Activated CD8-positive, alpha-beta T cell treated with anti-CD3 and anti-CD28 coated beads, Interleukin-2, amount 10 ng/mL, durations not matched to agents 7 days and 5 days (primary cell): ENCODE data around the gene GOLGA6A. TPM values are rescaled to one million over a fixed set of nuclear protein-coding genes. Genes with fewer than 3 reads are reported as not detected.
"Not testable (repeated sequence)": the region's sequence is repeated elsewhere in the genome, so short reads cannot be mapped to it uniquely, and the experiment has no call there.

Experiments used
- ATAC-seq: fragments of 150-1000 bp; cut with Tn5 transposase; one replicate; pipeline ENCODE4 v1.10.0; 2021; ENCODE audit warnings: moderate library complexity
- CTCF ChIA-PET: fragments of 350-600 bp; sonication (Branson Sonifier 250); formaldehyde crosslinking; loops from one replicate; lab custom pipeline; 2021; ENCODE audit warnings: antibody characterized with exemption; lab: Charles Lee
- POLR2A ChIA-PET: fragments of 350-600 bp; sonication (Branson Sonifier 250); formaldehyde crosslinking; loops from one replicate; lab custom pipeline; 2021; ENCODE audit warnings: antibody characterized with exemption; lab: Charles Lee
- DNase-seq: peaks from one replicate; pipeline ENCODE4 v3.0.0-alpha.2; 2020
- H3K27ac Mint-ChIP-seq: one replicate; pipeline ENCODE4 v1.8.0; 2021; ENCODE audit warnings: mild to moderate bottlenecking, mixed read lengths
- H3K27me3 Mint-ChIP-seq: one replicate; pipeline ENCODE4 v1.8.0; 2021; ENCODE audit warnings: low read depth, mixed read lengths
- H3K36me3 Mint-ChIP-seq: one replicate; pipeline ENCODE4 v1.8.0; 2021; ENCODE audit warnings: low read depth, mixed read lengths
- H3K4me1 Mint-ChIP-seq: one replicate; pipeline ENCODE4 v1.8.0; 2021; ENCODE audit warnings: low read depth, mixed read lengths
- H3K4me3 Mint-ChIP-seq: one replicate; pipeline ENCODE4 v1.8.0; 2021; ENCODE audit warnings: mild to moderate bottlenecking, mixed read lengths
- H3K9me3 Mint-ChIP-seq: one replicate; pipeline ENCODE4 v1.8.0; 2022; ENCODE audit warnings: mixed read lengths; ENCODE audit not compliant: insufficient read depth
- total RNA-seq, 2 experiments: library from RNA; stranded (reverse); gene quantifications; one replicate each; pipeline ENCODE4 v1.2.3, GENCODE V29; 2021

The GOLGA6A gene
- total RNA-seq, 2 experiments from 2014 or later: not detected

GRCh38 chr15:74062671-74063070, 19.7 kb downstream of the GOLGA6A start:
- Mint-ChIP-seq H3K36me3 (peaks cover 7% of the 10 kb centered on the region), H3K4me1 (peaks cover 26% of the 10 kb centered on the region), H3K27ac (no peak overlapping the region), H3K9me3 (no peaks in the 10 kb centered on the region), H3K27me3 (peaks cover 7% of the 10 kb centered on the region), H3K4me3 (no peak overlapping the region)
- DNase-seq: no peak
- ATAC-seq: no peak
- CTCF ChIA-PET: no interaction called here
- POLR2A ChIA-PET: no interaction called here

- Mint-ChIP-seq H3K9me3 (no peaks in the 10 kb centered on the region), H3K4me3 (no peak overlapping the region), H3K4me1 (peaks cover 26% of the 10 kb centered on the region), H3K36me3 (peaks cover 7% of the 10 kb centered on the region), H3K27ac (no peak overlapping the region), H3K27me3 (peaks cover 7% of the 10 kb centered on the region)
- ATAC-seq: no peak
- DNase-seq: no peak
- ChIA-PET CTCF (no interaction called here), POLR2A (no interaction called here)
These were observed 20.1 kb downstream of the GOLGA6A start for GRCh38 chr15:74062236-74062635.

GRCh38 chr15:74060251-74060650, 22.1 kb downstream of the GOLGA6A start:
- peaks cover 26% of the 10 kb centered on the region for H3K4me1 Mint-ChIP-seq
- H3K4me3 Mint-ChIP-seq: no peak overlapping the region
- ChIA-PET CTCF (interaction anchor here (1.5 kb wide), 1 partner anchor 247 kb away, joined by 3 read pairs; no protein-coding TSS in a partner anchor), POLR2A (no interaction called here)
- peaks cover 8% of the 10 kb centered on the region for H3K27me3 Mint-ChIP-seq
- peaks cover 7% of the 10 kb centered on the region for H3K36me3 Mint-ChIP-seq
- peak overlapping the region; percentile 63 for H3K27ac Mint-ChIP-seq
- no peak for ATAC-seq
- H3K9me3 Mint-ChIP-seq: no peaks in the 10 kb centered on the region
- no peak for DNase-seq

GRCh38 chr15:74059050-74059833, 23.1 kb downstream of the GOLGA6A start:
- ATAC-seq, H3K36me3 Mint-ChIP-seq, H3K27ac Mint-ChIP-seq, H3K27me3 Mint-ChIP-seq, POLR2A ChIA-PET, H3K9me3 Mint-ChIP-seq, H3K4me3 Mint-ChIP-seq, DNase-seq: not testable (repeated sequence)
- peaks cover 29% of the 10 kb centered on the region for H3K4me1 Mint-ChIP-seq
- CTCF ChIA-PET: interaction anchor here (1.0 to 1.5 kb wide), 4 partner anchors 11 to 248 kb away, joined by 3 to 5 read pairs (median 4); no protein-coding TSS in a partner anchor

DNA sequence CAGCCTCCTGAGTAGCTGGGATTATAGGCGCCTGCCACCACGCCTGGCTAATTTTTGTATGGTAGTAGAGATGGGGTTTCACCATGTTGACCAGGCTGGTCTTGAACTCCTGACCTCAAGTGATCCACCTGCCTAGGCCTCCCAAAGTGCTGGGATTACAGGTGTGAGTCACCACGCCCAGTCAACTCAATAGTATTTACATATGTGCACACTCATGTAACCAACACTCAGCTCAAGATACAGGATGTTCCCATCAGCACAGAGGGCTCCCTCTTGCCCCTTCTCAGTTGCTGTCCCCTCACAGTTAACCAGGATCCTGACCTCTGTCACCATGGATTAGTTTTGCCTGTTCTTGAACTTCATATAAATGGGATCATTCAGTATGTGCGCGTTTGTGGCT, 26.0 kb downstream of the GOLGA6A start:
- ChIA-PET POLR2A (interaction anchor here (1.0 kb wide), 1 partner anchor 8 kb away, joined by 3 read pairs; no protein-coding TSS in a partner anchor), CTCF (interaction anchor here (1.0 to 1.8 kb wide), 3 partner anchors 9 to 262 kb away, joined by 3 to 6 read pairs (median 5); no protein-coding TSS in a partner anchor)
- H3K9me3 Mint-ChIP-seq, H3K36me3 Mint-ChIP-seq, H3K27me3 Mint-ChIP-seq, ATAC-seq, H3K27ac Mint-ChIP-seq, DNase-seq, H3K4me3 Mint-ChIP-seq: not testable (repeated sequence)
- peaks cover 31% of the 10 kb centered on the region for H3K4me1 Mint-ChIP-seq

- no peak overlapping the region for H3K27ac Mint-ChIP-seq
- ATAC-seq (no peak), DNase-seq (no peak)
- POLR2A ChIA-PET: no interaction called here
- peaks cover 27% of the 10 kb centered on the region for H3K4me1 Mint-ChIP-seq
- CTCF ChIA-PET: interaction anchor here (1.7 to 1.8 kb wide), 2 partner anchors 9 to 83 kb away, joined by 5 to 6 read pairs; no protein-coding TSS in a partner anchor
- no peaks in the 10 kb centered on the region for H3K9me3 Mint-ChIP-seq
- H3K36me3 Mint-ChIP-seq: peaks cover 7% of the 10 kb centered on the region
- H3K4me3 Mint-ChIP-seq: no peak overlapping the region
- H3K27me3 Mint-ChIP-seq: peaks cover 6% of the 10 kb centered on the region
These were observed 26.5 kb downstream of the GOLGA6A start for GRCh38 chr15:74055804-74056203.

GRCh38 chr15:74053941-74054529, 28.3 kb downstream of the GOLGA6A start:
- DNase-seq (peak; percentile 84), ATAC-seq (peak; percentile 98)
- ChIA-PET POLR2A (interaction anchor here (0.6 to 0.7 kb wide), 2 partner anchors 27 to 1574 kb away, joined by 3 to 8 read pairs; no protein-coding TSS in a partner anchor), CTCF (interaction anchor here (0.6 to 17.4 kb wide), 17 partner anchors 10 to 395 kb away, joined by 3 to 177 read pairs (median 4); no protein-coding TSS in a partner anchor)
- H3K27me3 Mint-ChIP-seq: peaks cover 8% of the 10 kb centered on the region
- peak overlapping the region; percentile 20 for H3K27ac Mint-ChIP-seq
- H3K36me3 Mint-ChIP-seq: peaks cover 4% of the 10 kb centered on the region
- H3K9me3 Mint-ChIP-seq: no peaks in the 10 kb centered on the region
- H3K4me3 Mint-ChIP-seq: no peak overlapping the region
- H3K4me1 Mint-ChIP-seq: peaks cover 12% of the 10 kb centered on the region

GRCh38 chr15:74053517-74053916, 28.8 kb downstream of the GOLGA6A start:
- Mint-ChIP-seq H3K27ac (no peak overlapping the region), H3K4me1 (peaks cover 9% of the 10 kb centered on the region), H3K9me3 (no peaks in the 10 kb centered on the region), H3K36me3 (peaks cover 2% of the 10 kb centered on the region), H3K4me3 (no peak overlapping the region), H3K27me3 (peaks cover 8% of the 10 kb centered on the region)
- POLR2A ChIA-PET: interaction anchor here (0.6 to 0.7 kb wide), 3 partner anchors 26 to 1574 kb away, joined by 3 to 8 read pairs (median 3); no protein-coding TSS in a partner anchor
- ATAC-seq: no peak
- CTCF ChIA-PET: interaction anchor here (0.6 to 17.4 kb wide), 12 partner anchors 9 to 269 kb away, joined by 3 to 177 read pairs (median 4); no protein-coding TSS in a partner anchor
- DNase-seq: no peak

DNA sequence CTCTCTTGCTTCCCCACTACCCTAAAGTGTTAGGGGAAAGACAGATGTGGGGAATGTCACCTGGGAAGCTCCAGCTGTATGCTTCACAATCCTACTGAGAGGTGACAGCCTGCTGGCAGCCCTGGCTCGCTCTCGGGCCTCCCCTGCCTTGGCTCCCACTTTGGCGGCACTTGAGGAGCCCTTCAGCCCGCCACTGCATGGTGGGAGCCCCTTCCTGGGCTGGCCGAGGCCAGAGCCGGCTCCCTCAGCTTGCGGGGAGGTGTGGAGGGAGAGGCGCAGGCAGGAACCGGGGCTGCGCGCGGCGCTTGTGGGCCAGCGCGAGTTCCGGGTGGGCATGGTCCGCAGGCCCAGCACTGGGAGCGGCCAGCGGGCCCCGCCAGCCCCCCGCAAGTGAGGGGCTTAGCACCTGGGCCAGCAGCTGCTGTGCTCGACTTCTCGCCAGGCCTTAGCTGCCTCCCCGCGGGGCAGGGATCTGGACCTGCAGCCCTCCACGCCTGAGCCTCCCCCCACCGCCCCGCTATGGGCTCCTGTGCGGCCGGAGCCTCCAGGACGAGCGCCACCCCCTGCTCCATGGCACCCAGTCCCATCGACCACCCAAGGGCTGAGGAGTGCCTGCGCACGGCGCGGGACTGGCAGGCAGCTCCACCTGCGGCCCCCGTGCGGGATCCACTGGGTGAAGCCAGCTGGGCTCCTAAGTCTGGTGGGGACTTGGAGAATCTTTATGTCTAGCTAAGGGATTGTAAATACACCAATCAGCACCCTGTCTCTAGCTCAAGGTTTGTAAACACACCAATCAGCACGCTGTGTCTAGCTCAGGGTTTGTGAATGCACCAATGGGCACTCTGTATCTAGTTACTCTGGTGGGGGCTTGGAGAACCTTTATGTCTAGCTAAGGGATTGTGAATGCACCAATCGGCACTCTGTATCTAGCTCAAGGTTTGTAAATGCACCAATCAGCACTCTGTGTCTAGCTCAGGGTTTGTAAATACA, 29.8 kb downstream of the GOLGA6A start:
- not testable (repeated sequence) for DNase-seq, H3K27me3 Mint-ChIP-seq, H3K36me3 Mint-ChIP-seq, H3K27ac Mint-ChIP-seq, H3K4me3 Mint-ChIP-seq, H3K9me3 Mint-ChIP-seq, ATAC-seq
- peaks cover 17% of the 10 kb centered on the region for H3K4me1 Mint-ChIP-seq
- CTCF ChIA-PET: interaction anchor here (0.8 to 17.4 kb wide), 7 partner anchors 8 to 270 kb away, joined by 3 to 177 read pairs (median 5); no protein-coding TSS in a partner anchor
- POLR2A ChIA-PET: interaction anchor here (0.6 kb wide), 1 partner anchor 43 kb away, joined by 3 read pairs; no protein-coding TSS in a partner anchor

DNA sequence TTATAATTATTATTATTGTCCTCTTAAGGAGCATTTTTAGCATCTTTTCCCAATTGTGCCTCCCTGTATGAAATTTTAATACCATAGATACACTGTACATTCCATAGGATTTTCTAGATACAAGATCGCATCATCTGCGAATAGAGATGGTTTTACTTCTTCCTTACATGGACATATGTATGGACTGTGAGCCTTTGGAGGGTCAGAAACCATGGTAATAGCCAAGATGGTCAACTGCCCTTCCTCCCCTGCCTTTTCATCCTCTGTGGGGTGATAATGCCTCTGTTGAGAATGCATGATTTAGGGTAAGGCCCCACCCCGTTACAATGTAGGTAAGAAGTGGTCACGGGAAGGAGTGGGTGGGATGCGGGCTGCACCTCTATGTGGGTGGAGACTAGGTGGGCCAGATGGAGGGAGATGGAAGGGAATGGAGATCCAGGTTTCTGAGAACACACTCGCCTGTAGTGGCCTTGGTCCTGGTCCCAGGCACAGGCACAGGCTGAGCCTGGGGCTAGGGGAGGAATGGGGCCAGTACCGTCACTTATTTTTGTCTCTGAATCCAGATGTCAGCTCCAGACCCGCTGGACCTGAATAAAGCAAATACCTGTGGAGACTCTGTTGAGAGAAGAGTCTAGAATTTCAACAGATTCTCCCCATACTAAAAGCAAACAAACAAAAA, 31.7 kb downstream of the GOLGA6A start:
- Mint-ChIP-seq H3K9me3 (no peaks in the 10 kb centered on the region), H3K4me1 (peaks cover 20% of the 10 kb centered on the region), H3K27ac (no peak overlapping the region), H3K4me3 (no peak overlapping the region), H3K27me3 (peaks cover 4% of the 10 kb centered on the region), H3K36me3 (no peaks in the 10 kb centered on the region)
- no peak for ATAC-seq
- POLR2A ChIA-PET: no interaction called here
- CTCF ChIA-PET: interaction anchor here (17.4 kb wide), 1 partner anchor 78 kb away, joined by 177 read pairs; no protein-coding TSS in a partner anchor
- no peak for DNase-seq
